ENCODE results near the gene AGK.

GRCh38 chr7:141597966-141598365, 46.8 kb downstream of the AGK start:
- no peak for TF ChIP-seq CTCF (conservative IDR thresholded peaks at IDR 0.05)
- no peak for TF ChIP-seq EZH2 (IDR thresholded peaks at IDR 0.05; ENCODE audit: low read depth)

Measured in PC-9 (cell line).